GM23338 (cell line): Measurements from ENCODE around the gene CRADD. TPM values are rescaled to one million over a fixed set of nuclear protein-coding genes. Genes with fewer than 3 reads are reported as not detected.

Experiments used
- ATAC-seq: fragments of 200-7000 bp; cut with Tn5 transposase; 3 replicates; pipeline ENCODE4 v1.9.1; 2020
- DNase-seq: peaks from one replicate; pipeline ENCODE4 v3.0.0-alpha.2; 2015; ENCODE audit warnings: low spot score
- H2AFZ ChIP-seq: fragments of 200-600 bp; sonication (generic); 2 replicates; pipeline ENCODE4 v1.8.0; 2016; ENCODE audit warnings: antibody characterized with exemption, mild to moderate bottlenecking, moderate library complexity
- H3F3A ChIP-seq: fragments of 200-600 bp; sonication (generic); replicated peaks from 2 replicates; pipeline ENCODE4 v1.8.0; 2017; ENCODE audit warnings: antibody characterized with exemption, mixed run types, low read depth
- H3K27ac ChIP-seq: fragments of 200-600 bp; sonication (generic); 2 replicates; pipeline ENCODE4 v1.6.1; 2016; ENCODE audit warnings: low read depth
- H3K27me3 ChIP-seq: fragments of 200-600 bp; sonication (generic); 2 replicates; pipeline ENCODE4 v1.8.0; 2016; ENCODE audit warnings: mild to moderate bottlenecking, mixed run types, moderate library complexity; ENCODE audit not compliant: insufficient read depth
- H3K36me3 ChIP-seq: fragments of 200-600 bp; sonication (generic); 2 replicates; pipeline ENCODE4 v1.8.0; 2016; ENCODE audit warnings: mild to moderate bottlenecking; ENCODE audit not compliant: insufficient read depth
- H3K4me1 ChIP-seq: fragments of 200-600 bp; sonication (generic); 2 replicates; pipeline ENCODE4 v1.8.0; 2016; ENCODE audit warnings: mild to moderate bottlenecking, moderate library complexity; ENCODE audit not compliant: insufficient read depth
- H3K4me2 ChIP-seq: fragments of 200-600 bp; sonication (generic); 2 replicates; pipeline ENCODE4 v1.7.1; 2017; ENCODE audit warnings: mixed run types
- H3K4me3 ChIP-seq: fragments of 200-600 bp; sonication (generic); 2 replicates; pipeline ENCODE4 v1.6.1; 2016; ENCODE audit warnings: mixed run types
- H3K79me2 ChIP-seq: fragments of 200-600 bp; sonication (generic); replicated peaks from 2 replicates; pipeline ENCODE4 v1.8.0; 2017; ENCODE audit warnings: mild to moderate bottlenecking; ENCODE audit not compliant: insufficient read depth
- H3K9me2 ChIP-seq: fragments of 200-600 bp; sonication (generic); 2 replicates; pipeline ENCODE4 v1.8.0; 2017; ENCODE audit not compliant: insufficient read depth
- H4K20me1 ChIP-seq: fragments of 200-600 bp; sonication (generic); replicated peaks from 2 replicates; pipeline ENCODE4 v1.8.0; 2017; ENCODE audit warnings: mild to moderate bottlenecking; ENCODE audit not compliant: insufficient read depth
- H3K27ac Mint-ChIP-seq: 2 replicates; pipeline ENCODE4 v1.8.0; 2020; ENCODE audit warnings: inconsistent platforms, mild to moderate bottlenecking, moderate library complexity, mixed read lengths
- H3K27me3 Mint-ChIP-seq: 3 replicates; pipeline ENCODE4 v1.8.0; 2022; ENCODE audit warnings: low read depth, mild to moderate bottlenecking, moderate library complexity, mixed read lengths, inconsistent platforms; ENCODE audit not compliant: insufficient read depth, poor library complexity
- H3K36me3 Mint-ChIP-seq: 3 replicates; pipeline ENCODE4 v1.8.0; 2021; ENCODE audit warnings: low read depth, mild to moderate bottlenecking, inconsistent platforms, moderate library complexity, mixed read lengths
- H3K4me1 Mint-ChIP-seq: 3 replicates; pipeline ENCODE4 v1.8.0; 2020; ENCODE audit warnings: mild to moderate bottlenecking, inconsistent platforms, mixed read lengths
- H3K4me3 Mint-ChIP-seq: 3 replicates; pipeline ENCODE4 v1.8.0; 2021; ENCODE audit warnings: moderate library complexity, mild to moderate bottlenecking, inconsistent platforms, mixed read lengths
- H3K9me3 Mint-ChIP-seq: 3 replicates; pipeline ENCODE4 v1.8.0; 2020; ENCODE audit warnings: moderate library complexity, mild to moderate bottlenecking, inconsistent platforms, mixed read lengths
- JUNB ChIP-seq: IDR thresholded peaks from one replicate; pipeline ENCODE4 v1.6.1; 2016; ENCODE audit warnings: antibody characterized with exemption; ENCODE audit not compliant: unreplicated experiment
- NANOG ChIP-seq: IDR thresholded peaks from 2 replicates; pipeline ENCODE4 v1.6.1; 2016; ENCODE audit warnings: antibody characterized with exemption, borderline replicate concordance
- POLR2AphosphoS5 ChIP-seq: IDR thresholded peaks from 2 replicates; pipeline ENCODE4 v1.6.1; 2016; ENCODE audit warnings: antibody characterized with exemption, low read depth
- ZNF114 ChIP-seq: fragments of 250-450 bp; sonication (Bioruptor Pico); IDR thresholded peaks from 2 replicates; pipeline ENCODE4 v1.5.0; 2020; ENCODE audit warnings: mild to moderate bottlenecking, moderate library complexity
- ZNF331 ChIP-seq: fragments of 250-450 bp; sonication (Bioruptor Pico); IDR thresholded peaks from 2 replicates; pipeline ENCODE4 v1.5.0; 2020; ENCODE audit warnings: low read depth, mild to moderate bottlenecking, moderate library complexity
- ZNF462 ChIP-seq: fragments of 250-450 bp; sonication (Bioruptor Pico); IDR thresholded peaks from 2 replicates; pipeline ENCODE4 v1.5.0; 2020; ENCODE audit warnings: mild to moderate bottlenecking, moderate library complexity
- polyA plus RNA-seq: library from polyadenylated mRNA; unstranded; fragments of >200 nt; fragmentation: Nextera tagmentation; extraction: Ambion mirVana; gene quantifications from 2 replicates; pipeline ENCODE4 v1.2.1, GENCODE V29; 2016
- total RNA-seq: library from RNA; depleted of rRNA; stranded (reverse); fragments of >200 nt; shearing (Covaris generic); gene quantifications from 2 replicates; pipeline ENCODE4 v1.2.3, GENCODE V29; 2014
- TF ChIP-seq, protein P1 (sequence below): IDR thresholded peaks from one replicate; pipeline ENCODE4 v1.6.1; 2018; ENCODE audit warnings: antibody characterized with exemption; ENCODE audit not compliant: unreplicated experiment
- TF ChIP-seq, protein P2 (sequence below), 2 experiments: fragments of 200-600 bp in 1 of 2; sonication (generic) in 1 of 2; conservative IDR thresholded peaks; 2 replicates each; pipeline versions ENCODE4 v1.5.1 to v1.6.1; 2016 to 2017; ENCODE audit warnings: antibody characterized with exemption in 2 of 2, low read depth in 2 of 2, mild to moderate bottlenecking in 2 of 2, moderate library complexity in 1 of 2

The CRADD gene
- total and polyA plus RNA-seq, 2 experiments from 2014 or later: 6.3 to 27.9 TPM

GRCh38 chr12:93808169-93808899, 131.2 kb downstream of the CRADD start (continued):
- TF ChIP-seq, protein P1, sequence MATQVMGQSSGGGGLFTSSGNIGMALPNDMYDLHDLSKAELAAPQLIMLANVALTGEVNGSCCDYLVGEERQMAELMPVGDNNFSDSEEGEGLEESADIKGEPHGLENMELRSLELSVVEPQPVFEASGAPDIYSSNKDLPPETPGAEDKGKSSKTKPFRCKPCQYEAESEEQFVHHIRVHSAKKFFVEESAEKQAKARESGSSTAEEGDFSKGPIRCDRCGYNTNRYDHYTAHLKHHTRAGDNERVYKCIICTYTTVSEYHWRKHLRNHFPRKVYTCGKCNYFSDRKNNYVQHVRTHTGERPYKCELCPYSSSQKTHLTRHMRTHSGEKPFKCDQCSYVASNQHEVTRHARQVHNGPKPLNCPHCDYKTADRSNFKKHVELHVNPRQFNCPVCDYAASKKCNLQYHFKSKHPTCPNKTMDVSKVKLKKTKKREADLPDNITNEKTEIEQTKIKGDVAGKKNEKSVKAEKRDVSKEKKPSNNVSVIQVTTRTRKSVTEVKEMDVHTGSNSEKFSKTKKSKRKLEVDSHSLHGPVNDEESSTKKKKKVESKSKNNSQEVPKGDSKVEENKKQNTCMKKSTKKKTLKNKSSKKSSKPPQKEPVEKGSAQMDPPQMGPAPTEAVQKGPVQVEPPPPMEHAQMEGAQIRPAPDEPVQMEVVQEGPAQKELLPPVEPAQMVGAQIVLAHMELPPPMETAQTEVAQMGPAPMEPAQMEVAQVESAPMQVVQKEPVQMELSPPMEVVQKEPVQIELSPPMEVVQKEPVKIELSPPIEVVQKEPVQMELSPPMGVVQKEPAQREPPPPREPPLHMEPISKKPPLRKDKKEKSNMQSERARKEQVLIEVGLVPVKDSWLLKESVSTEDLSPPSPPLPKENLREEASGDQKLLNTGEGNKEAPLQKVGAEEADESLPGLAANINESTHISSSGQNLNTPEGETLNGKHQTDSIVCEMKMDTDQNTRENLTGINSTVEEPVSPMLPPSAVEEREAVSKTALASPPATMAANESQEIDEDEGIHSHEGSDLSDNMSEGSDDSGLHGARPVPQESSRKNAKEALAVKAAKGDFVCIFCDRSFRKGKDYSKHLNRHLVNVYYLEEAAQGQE: no peak
- TF ChIP-seq, protein P2, sequence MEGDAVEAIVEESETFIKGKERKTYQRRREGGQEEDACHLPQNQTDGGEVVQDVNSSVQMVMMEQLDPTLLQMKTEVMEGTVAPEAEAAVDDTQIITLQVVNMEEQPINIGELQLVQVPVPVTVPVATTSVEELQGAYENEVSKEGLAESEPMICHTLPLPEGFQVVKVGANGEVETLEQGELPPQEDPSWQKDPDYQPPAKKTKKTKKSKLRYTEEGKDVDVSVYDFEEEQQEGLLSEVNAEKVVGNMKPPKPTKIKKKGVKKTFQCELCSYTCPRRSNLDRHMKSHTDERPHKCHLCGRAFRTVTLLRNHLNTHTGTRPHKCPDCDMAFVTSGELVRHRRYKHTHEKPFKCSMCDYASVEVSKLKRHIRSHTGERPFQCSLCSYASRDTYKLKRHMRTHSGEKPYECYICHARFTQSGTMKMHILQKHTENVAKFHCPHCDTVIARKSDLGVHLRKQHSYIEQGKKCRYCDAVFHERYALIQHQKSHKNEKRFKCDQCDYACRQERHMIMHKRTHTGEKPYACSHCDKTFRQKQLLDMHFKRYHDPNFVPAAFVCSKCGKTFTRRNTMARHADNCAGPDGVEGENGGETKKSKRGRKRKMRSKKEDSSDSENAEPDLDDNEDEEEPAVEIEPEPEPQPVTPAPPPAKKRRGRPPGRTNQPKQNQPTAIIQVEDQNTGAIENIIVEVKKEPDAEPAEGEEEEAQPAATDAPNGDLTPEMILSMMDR (conservative IDR thresholded peaks at IDR 0.05; ENCODE audit: low read depth in 2 of 2): no peak
- TF ChIP-seq ZNF114 (CRISPR knock-in tag) (no peak), ZNF331 (CRISPR knock-in tag) (no peak), JUNB (no peak)

DNA sequence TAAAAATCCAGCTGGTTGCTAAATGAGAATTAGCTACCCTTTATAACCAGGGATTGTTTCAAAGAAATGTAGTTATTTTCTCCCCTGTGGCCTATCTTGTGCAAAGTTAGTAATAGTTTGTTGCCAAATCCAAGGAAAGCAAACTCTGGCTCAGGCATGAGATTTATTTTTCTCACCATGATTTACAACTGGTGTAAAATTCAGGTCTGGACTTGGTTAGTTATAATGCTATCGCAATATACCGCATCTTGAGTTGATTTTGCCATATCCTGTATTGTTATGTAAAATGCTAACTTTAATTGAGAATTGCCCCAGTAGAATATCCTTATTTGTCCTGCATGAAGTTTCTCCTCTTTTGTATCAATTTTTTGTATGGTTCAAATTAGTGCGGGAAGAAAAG, 135.5 kb downstream of the CRADD start:
- DNase-seq (no peak), ATAC-seq (no peak)
- Mint-ChIP-seq H3K27ac (no peak overlapping the region), H3K4me1 (peaks cover 15% of the 10 kb centered on the region), H3K36me3 (no peaks in the 10 kb centered on the region), H3K27me3 (peaks cover 7% of the 10 kb centered on the region), H3K4me3 (no peak overlapping the region), H3K9me3 (no peaks in the 10 kb centered on the region)
- Histone ChIP-seq H3K4me3 (no peak overlapping the region), H4K20me1 (no peaks in the 10 kb centered on the region), H3K27me3 (no peaks in the 10 kb centered on the region), H3K36me3 (no peaks in the 10 kb centered on the region), H3F3A (no peaks in the 10 kb centered on the region), H3K9me2 (0 out of 2 replicates have a peak, but pooled peaks cover 4% of the 10 kb centered on the region), H2AFZ (no peak overlapping the region), H3K27ac (no peak overlapping the region), H3K79me2 (no peaks in the 10 kb centered on the region), H3K4me1 (peaks cover 5% of the 10 kb centered on the region; the same call in 1 of the 2 replicates), H3K4me2 (no peak overlapping the region)
- TF ChIP-seq ZNF462 (CRISPR knock-in tag) (no peak), NANOG (no peak), POLR2AphosphoS5 (no peak)
